HepG2 (cell line): ENCODE data around the gene TECTB. TPM values are rescaled to one million over a fixed set of nuclear protein-coding genes. Genes with fewer than 3 reads are reported as not detected.
A peak's percentile ranks its signal among the peaks of the same experiment; 100 is the strongest.

Experiments
- ERF ChIP-seq: IDR thresholded peaks from 2 replicates; pipeline ENCODE4 v1.6.1; 2018; ENCODE audit warnings: missing biosample characterization, missing genetic modification reagents
- HDAC1 ChIP-seq: sonication (generic); formaldehyde crosslinking; IDR thresholded peaks from 2 replicates; pipeline ENCODE4 v1.5.1; 2020; ENCODE audit warnings: mild to moderate bottlenecking, missing genetic modification reagents
- KDM5B ChIP-seq: sonication (generic); formaldehyde crosslinking; IDR thresholded peaks from 2 replicates; pipeline ENCODE4 v1.4.0; 2020; ENCODE audit warnings: missing genetic modification reagents, mild to moderate bottlenecking, borderline replicate concordance
- NR2F2 ChIP-seq: IDR thresholded peaks from 2 replicates; pipeline ENCODE4 v1.6.1; 2012; ENCODE audit warnings: low read depth, inconsistent platforms, borderline replicate concordance
- polyA plus RNA-seq, 8 experiments: library from polyadenylated mRNA; depleted of rRNA in 3 of 8; stranded (reverse) in 7 of 8; unstranded in 1 of 8; fragments of >200 nt; fragmentation: Illumina TruSeq in 4 of 8; extraction: Trizol in 4 of 8; gene quantifications; 2 replicates each; pipeline versions ENCODE4 v1.2.1 to v1.2.3, GENCODE V29; 2011 to 2016; ENCODE audit warnings: low read depth in 4 of 8, missing spikeins in 1 of 8, mixed read lengths in 1 of 8; ENCODE audit not compliant: insufficient read depth in 1 of 8
- total RNA-seq, 5 experiments: library from RNA; depleted of rRNA; stranded (reverse); fragments of >200 nt; fragmentation: Illumina TruSeq; extraction: Trizol; gene quantifications; 2 replicates each; pipeline ENCODE4 v1.2.3, GENCODE V29; 2016; ENCODE audit warnings: low read depth in 1 of 5
- TF ChIP-seq, protein P1 (sequence below): sonication (generic); formaldehyde crosslinking; IDR thresholded peaks from 2 replicates; pipeline ENCODE4 v1.5.1; 2020; ENCODE audit warnings: missing genetic modification reagents, mild to moderate bottlenecking, borderline replicate concordance
- TF ChIP-seq, protein P2 (sequence below): sonication (generic); formaldehyde crosslinking; IDR thresholded peaks from 2 replicates; pipeline ENCODE4 v1.9.0; 2021; ENCODE audit warnings: missing genetic modification reagents, borderline replicate concordance
- TF ChIP-seq, protein P3 (sequence below): IDR thresholded peaks from 2 replicates; pipeline ENCODE4 v1.6.1; 2016; ENCODE audit warnings: missing genetic modification reagents, missing compliant biosample characterization
- TF ChIP-seq, protein P4 (sequence below): sonication (generic); formaldehyde crosslinking; IDR thresholded peaks from 2 replicates; pipeline ENCODE4 v1.5.1; 2020; ENCODE audit warnings: missing genetic modification reagents, mild to moderate bottlenecking, borderline replicate concordance
- TF ChIP-seq, protein P5 (sequence below): sonication (generic); formaldehyde crosslinking; IDR thresholded peaks from 2 replicates; pipeline ENCODE4 v1.8.0; 2022; ENCODE audit warnings: mild to moderate bottlenecking, missing genetic modification reagents
- TF ChIP-seq, protein P6 (sequence below): sonication (generic); formaldehyde crosslinking; IDR thresholded peaks from 2 replicates; pipeline ENCODE4 v1.5.1; 2020; ENCODE audit warnings: mild to moderate bottlenecking, moderate library complexity, missing genetic modification reagents
- TF ChIP-seq, protein P7 (sequence below): sonication (generic); formaldehyde crosslinking; IDR thresholded peaks from 2 replicates; pipeline ENCODE4 v1.4.0; 2020; ENCODE audit warnings: missing genetic modification reagents, borderline replicate concordance

Gene TECTB
- total and polyA plus RNA-seq, 2 of the 13 experiments (the other 11 are each of a cell fraction or from before 2014, with no cell fraction given), result 0.78 to 1.8 TPM

DNA sequence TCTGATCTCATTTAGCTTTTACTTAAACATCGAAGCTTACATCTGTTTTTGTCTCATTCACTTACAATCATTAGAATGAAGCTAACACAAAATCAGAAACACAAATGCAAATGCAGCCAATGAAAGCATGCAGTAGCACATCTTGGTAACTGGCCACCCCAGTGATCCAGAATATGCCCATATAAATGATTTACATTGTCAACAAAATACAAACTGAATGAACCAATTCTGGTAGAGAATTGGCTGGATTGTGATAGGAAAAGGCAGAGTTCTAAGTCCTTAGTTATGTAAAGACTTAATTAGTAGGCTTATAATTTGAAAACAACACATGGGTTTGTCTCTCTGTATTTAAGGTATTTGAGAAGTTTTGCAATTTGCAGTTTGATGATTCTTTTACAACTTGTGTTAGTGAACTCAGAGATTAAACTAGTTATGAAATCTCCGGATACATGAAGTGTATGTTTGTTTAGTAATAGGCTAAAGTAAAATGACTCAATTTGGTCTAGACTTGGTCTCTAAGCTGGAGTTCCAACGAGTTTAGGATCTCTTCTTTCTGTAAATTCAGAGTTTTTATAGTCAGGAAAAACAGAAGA is 21.2 kb downstream of the TECTB start (continued):
- TF ChIP-seq, protein P1, sequence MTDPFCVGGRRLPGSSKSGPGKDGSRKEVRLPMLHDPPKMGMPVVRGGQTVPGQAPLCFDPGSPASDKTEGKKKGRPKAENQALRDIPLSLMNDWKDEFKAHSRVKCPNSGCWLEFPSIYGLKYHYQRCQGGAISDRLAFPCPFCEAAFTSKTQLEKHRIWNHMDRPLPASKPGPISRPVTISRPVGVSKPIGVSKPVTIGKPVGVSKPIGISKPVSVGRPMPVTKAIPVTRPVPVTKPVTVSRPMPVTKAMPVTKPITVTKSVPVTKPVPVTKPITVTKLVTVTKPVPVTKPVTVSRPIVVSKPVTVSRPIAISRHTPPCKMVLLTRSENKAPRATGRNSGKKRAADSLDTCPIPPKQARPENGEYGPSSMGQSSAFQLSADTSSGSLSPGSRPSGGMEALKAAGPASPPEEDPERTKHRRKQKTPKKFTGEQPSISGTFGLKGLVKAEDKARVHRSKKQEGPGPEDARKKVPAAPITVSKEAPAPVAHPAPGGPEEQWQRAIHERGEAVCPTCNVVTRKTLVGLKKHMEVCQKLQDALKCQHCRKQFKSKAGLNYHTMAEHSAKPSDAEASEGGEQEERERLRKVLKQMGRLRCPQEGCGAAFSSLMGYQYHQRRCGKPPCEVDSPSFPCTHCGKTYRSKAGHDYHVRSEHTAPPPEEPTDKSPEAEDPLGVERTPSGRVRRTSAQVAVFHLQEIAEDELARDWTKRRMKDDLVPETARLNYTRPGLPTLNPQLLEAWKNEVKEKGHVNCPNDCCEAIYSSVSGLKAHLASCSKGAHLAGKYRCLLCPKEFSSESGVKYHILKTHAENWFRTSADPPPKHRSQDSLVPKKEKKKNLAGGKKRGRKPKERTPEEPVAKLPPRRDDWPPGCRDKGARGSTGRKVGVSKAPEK (CRISPR knock-in tag), result no peak
- TF ChIP-seq HDAC1 (CRISPR knock-in tag), result no peak
- TF ChIP-seq, protein P2, sequence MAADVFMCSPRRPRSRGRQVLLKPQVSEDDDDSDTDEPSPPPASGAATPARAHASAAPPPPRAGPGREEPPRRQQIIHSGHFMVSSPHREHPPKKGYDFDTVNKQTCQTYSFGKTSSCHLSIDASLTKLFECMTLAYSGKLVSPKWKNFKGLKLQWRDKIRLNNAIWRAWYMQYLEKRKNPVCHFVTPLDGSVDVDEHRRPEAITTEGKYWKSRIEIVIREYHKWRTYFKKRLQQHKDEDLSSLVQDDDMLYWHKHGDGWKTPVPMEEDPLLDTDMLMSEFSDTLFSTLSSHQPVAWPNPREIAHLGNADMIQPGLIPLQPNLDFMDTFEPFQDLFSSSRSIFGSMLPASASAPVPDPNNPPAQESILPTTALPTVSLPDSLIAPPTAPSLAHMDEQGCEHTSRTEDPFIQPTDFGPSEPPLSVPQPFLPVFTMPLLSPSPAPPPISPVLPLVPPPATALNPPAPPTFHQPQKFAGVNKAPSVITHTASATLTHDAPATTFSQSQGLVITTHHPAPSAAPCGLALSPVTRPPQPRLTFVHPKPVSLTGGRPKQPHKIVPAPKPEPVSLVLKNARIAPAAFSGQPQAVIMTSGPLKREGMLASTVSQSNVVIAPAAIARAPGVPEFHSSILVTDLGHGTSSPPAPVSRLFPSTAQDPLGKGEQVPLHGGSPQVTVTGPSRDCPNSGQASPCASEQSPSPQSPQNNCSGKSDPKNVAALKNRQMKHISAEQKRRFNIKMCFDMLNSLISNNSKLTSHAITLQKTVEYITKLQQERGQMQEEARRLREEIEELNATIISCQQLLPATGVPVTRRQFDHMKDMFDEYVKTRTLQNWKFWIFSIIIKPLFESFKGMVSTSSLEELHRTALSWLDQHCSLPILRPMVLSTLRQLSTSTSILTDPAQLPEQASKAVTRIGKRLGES, result 0 out of 2 replicates have a peak, but pooled peaks have one; percentile 65
- no peak; the same call in 1 of the 2 replicates for TF ChIP-seq ERF (CRISPR knock-in tag)
- peak; percentile 46; the same call in 1 of the 2 replicates for TF ChIP-seq NR2F2
- TF ChIP-seq, protein P3, sequence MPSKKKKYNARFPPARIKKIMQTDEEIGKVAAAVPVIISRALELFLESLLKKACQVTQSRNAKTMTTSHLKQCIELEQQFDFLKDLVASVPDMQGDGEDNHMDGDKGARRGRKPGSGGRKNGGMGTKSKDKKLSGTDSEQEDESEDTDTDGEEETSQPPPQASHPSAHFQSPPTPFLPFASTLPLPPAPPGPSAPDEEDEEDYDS (CRISPR knock-in tag), result no peak
- no peak for TF ChIP-seq KDM5B
- TF ChIP-seq, protein P4, sequence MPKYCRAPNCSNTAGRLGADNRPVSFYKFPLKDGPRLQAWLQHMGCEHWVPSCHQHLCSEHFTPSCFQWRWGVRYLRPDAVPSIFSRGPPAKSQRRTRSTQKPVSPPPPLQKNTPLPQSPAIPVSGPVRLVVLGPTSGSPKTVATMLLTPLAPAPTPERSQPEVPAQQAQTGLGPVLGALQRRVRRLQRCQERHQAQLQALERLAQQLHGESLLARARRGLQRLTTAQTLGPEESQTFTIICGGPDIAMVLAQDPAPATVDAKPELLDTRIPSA (CRISPR knock-in tag), result no peak
- TF ChIP-seq, protein P5, sequence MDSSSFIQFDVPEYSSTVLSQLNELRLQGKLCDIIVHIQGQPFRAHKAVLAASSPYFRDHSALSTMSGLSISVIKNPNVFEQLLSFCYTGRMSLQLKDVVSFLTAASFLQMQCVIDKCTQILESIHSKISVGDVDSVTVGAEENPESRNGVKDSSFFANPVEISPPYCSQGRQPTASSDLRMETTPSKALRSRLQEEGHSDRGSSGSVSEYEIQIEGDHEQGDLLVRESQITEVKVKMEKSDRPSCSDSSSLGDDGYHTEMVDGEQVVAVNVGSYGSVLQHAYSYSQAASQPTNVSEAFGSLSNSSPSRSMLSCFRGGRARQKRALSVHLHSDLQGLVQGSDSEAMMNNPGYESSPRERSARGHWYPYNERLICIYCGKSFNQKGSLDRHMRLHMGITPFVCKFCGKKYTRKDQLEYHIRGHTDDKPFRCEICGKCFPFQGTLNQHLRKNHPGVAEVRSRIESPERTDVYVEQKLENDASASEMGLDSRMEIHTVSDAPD (CRISPR knock-in tag), result no peak
- TF ChIP-seq, protein P6, sequence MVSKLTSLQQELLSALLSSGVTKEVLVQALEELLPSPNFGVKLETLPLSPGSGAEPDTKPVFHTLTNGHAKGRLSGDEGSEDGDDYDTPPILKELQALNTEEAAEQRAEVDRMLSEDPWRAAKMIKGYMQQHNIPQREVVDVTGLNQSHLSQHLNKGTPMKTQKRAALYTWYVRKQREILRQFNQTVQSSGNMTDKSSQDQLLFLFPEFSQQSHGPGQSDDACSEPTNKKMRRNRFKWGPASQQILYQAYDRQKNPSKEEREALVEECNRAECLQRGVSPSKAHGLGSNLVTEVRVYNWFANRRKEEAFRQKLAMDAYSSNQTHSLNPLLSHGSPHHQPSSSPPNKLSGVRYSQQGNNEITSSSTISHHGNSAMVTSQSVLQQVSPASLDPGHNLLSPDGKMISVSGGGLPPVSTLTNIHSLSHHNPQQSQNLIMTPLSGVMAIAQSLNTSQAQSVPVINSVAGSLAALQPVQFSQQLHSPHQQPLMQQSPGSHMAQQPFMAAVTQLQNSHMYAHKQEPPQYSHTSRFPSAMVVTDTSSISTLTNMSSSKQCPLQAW (CRISPR knock-in tag), result no peak
- TF ChIP-seq, protein P7, sequence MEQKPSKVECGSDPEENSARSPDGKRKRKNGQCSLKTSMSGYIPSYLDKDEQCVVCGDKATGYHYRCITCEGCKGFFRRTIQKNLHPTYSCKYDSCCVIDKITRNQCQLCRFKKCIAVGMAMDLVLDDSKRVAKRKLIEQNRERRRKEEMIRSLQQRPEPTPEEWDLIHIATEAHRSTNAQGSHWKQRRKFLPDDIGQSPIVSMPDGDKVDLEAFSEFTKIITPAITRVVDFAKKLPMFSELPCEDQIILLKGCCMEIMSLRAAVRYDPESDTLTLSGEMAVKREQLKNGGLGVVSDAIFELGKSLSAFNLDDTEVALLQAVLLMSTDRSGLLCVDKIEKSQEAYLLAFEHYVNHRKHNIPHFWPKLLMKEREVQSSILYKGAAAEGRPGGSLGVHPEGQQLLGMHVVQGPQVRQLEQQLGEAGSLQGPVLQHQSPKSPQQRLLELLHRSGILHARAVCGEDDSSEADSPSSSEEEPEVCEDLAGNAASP, result peak; percentile 56; the same call in 1 of the 2 replicates
